ENCODE measurements around the gene EOLA1. TPM values are rescaled to one million over a fixed set of nuclear protein-coding genes. Genes with fewer than 3 reads are reported as not detected.
"Not testable (repeated sequence)": the region's sequence is repeated elsewhere in the genome, so short reads cannot be mapped to it uniquely, and the experiment has no call there.

The EOLA1 gene
- total RNA-seq, 1 experiment from 2014 or later: 24.3 TPM

DNA sequence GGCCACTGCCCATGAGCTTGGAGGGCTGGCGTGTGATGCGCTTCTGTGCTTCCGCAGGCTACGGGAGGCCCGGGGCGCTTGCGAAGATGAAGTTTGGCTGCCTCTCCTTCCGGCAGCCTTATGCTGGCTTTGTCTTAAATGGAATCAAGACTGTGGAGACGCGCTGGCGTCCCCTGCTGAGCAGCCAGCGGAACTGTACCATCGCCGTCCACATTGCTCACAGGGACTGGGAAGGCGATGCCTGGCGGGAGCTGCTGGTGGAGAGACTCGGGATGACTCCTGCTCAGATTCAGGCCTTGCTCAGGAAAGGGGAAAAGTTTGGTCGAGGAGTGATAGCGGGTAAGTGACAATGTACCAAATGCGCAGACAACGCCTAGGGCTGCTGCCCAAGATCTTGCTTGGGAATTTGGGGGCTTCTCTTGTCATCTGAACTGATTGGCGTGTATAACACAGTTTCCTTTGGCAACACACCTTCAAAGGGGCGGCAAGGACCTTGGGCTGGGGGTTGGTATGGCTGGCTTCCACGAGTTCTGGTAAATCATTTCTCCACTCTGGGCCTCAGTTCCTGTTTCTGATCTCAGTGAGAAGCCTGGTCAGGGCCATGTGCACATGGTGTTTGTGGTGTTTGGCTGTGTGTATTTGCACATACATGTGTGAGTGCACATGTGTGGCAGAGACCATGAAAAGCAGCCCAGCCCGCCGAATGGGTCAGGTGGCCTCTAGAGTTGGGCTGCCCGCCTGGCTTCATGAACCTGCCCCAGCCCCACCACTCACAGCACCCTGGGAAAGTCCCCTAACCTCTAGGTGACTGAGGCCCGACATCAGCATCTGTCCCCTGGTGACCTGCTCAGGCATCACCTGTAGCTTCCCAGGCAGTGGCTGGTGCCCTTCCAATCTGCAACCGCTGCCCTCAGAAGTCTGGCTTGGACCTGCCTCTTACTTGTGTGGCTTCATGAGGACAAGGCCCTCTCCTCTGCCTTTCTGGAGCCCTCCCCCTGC lies 5.0 kb downstream of the EOLA1 start:
- intact Hi-C loops (cut with micrococcal nuclease; ENCODE audit: unreplicated experiment): loop anchor here (10.0 kb wide), 2 partner anchors 1019 to 1149 kb away; partner anchors contain the start of genes MTM1 and MTMR1
- TF ChIP-seq, protein P1, sequence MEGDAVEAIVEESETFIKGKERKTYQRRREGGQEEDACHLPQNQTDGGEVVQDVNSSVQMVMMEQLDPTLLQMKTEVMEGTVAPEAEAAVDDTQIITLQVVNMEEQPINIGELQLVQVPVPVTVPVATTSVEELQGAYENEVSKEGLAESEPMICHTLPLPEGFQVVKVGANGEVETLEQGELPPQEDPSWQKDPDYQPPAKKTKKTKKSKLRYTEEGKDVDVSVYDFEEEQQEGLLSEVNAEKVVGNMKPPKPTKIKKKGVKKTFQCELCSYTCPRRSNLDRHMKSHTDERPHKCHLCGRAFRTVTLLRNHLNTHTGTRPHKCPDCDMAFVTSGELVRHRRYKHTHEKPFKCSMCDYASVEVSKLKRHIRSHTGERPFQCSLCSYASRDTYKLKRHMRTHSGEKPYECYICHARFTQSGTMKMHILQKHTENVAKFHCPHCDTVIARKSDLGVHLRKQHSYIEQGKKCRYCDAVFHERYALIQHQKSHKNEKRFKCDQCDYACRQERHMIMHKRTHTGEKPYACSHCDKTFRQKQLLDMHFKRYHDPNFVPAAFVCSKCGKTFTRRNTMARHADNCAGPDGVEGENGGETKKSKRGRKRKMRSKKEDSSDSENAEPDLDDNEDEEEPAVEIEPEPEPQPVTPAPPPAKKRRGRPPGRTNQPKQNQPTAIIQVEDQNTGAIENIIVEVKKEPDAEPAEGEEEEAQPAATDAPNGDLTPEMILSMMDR (conservative IDR thresholded peaks at IDR 0.05): peak; percentile 34; the same call in 1 of the 2 replicates
- DNase-seq; POLR2A ChIA-PET (ENCODE audit: unreplicated experiment); H3K9me2 ChIP-seq (ENCODE audit: insufficient read depth); H3K36me3 ChIP-seq (ENCODE audit: low read depth); H3K27me3 ChIP-seq (ENCODE audit: insufficient read depth, low read depth); H3K79me2 ChIP-seq (ENCODE audit: low read depth); H3K4me3 ChIP-seq; H3F3A ChIP-seq (ENCODE audit: insufficient read depth, low read depth); H3K4me1 ChIP-seq (replicated peaks; ENCODE audit: insufficient read depth); H4K20me1 ChIP-seq (ENCODE audit: insufficient read depth); H3K9me3 ChIP-seq (ENCODE audit: insufficient read depth, low read depth); H2AFZ ChIP-seq; H3K27ac ChIP-seq; H3K4me2 ChIP-seq; BruUV-seq (replicated peaks); CTCF ChIA-PET: not testable (repeated sequence)

- H3K79me2 ChIP-seq (ENCODE audit: low read depth); POLR2A ChIA-PET (ENCODE audit: unreplicated experiment); BruUV-seq (replicated peaks); H3K27me3 ChIP-seq (ENCODE audit: insufficient read depth, low read depth); H3K4me3 ChIP-seq; H3K27ac ChIP-seq; H3K9me2 ChIP-seq (ENCODE audit: insufficient read depth); H3K4me1 ChIP-seq (replicated peaks; ENCODE audit: insufficient read depth); CTCF ChIA-PET; H3K4me2 ChIP-seq; H4K20me1 ChIP-seq (ENCODE audit: insufficient read depth); H3F3A ChIP-seq (ENCODE audit: insufficient read depth, low read depth); DNase-seq; H2AFZ ChIP-seq; H3K36me3 ChIP-seq (ENCODE audit: low read depth); H3K9me3 ChIP-seq (ENCODE audit: insufficient read depth, low read depth): not testable (repeated sequence)
- intact Hi-C loops (cut with micrococcal nuclease; ENCODE audit: unreplicated experiment): loop anchor here (10.0 kb wide), 2 partner anchors 1018 to 1148 kb away; partner anchors contain the start of genes MTM1 and MTMR1
Measured at GRCh38 chrX:149546962-149547361, 6.2 kb downstream of the EOLA1 start.

DNA sequence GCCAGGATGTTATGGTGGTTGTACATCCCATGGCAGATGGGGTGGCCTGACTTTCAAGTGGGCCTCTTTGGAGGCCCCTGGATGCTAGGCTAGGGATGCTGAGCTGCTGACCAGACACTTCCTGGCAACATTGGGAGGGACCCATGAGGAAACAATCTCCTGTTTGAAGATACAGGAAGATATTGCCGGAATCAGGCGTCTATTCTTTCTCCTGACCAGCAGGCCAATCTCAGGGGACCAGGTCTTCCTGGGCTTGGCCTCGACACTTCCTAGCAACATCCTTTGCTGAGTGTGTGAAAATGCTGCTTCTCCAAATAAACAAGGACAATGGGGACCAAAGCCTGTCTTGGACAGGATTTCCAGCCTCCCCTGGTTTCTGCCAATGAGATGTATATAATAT lies 7.0 kb downstream of the EOLA1 start:
- H3K27me3 ChIP-seq (ENCODE audit: insufficient read depth, low read depth); H3K4me2 ChIP-seq; H2AFZ ChIP-seq; H3K9me3 ChIP-seq (ENCODE audit: insufficient read depth, low read depth); H3K9me2 ChIP-seq (ENCODE audit: insufficient read depth); H3K4me1 ChIP-seq (replicated peaks; ENCODE audit: insufficient read depth); CTCF ChIA-PET; DNase-seq; H3K36me3 ChIP-seq (ENCODE audit: low read depth); H4K20me1 ChIP-seq (ENCODE audit: insufficient read depth); H3K27ac ChIP-seq; H3F3A ChIP-seq (ENCODE audit: insufficient read depth, low read depth); H3K4me3 ChIP-seq; BruUV-seq (replicated peaks); POLR2A ChIA-PET (ENCODE audit: unreplicated experiment); H3K79me2 ChIP-seq (ENCODE audit: low read depth): not testable (repeated sequence)
- intact Hi-C loops (cut with micrococcal nuclease; ENCODE audit: unreplicated experiment): loop anchor here (10.0 kb wide), 2 partner anchors 1017 to 1147 kb away; partner anchors contain the start of genes MTM1 and MTMR1

DNA sequence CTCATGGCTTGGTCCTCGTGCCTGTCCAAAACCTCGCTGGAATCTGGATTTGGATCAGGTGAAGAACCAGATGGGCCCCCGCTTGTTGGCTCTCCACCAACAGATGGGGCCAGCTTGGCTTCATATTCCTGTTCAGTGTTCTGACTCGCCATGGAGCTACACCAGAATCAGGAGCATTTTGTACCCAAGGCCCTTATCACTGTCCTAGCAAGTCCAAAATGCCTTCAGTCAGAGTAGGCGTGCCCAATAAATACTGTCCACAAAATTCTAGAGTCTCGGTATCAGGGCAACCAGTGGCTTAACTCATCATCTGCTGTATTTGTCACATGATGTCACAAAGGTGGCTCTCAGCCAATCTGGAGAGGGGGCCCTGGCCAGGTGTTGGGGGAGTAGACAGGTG lies 8.9 kb downstream of the EOLA1 start, which contains the start of gene HSFX3:
Gene HSFX3, minus strand, starts transcription at position 224 of the 400 bp plus-strand sequence. Its CDS starts 72 bp downstream, at position 152.
- not testable (repeated sequence) for BruUV-seq (replicated peaks)

GRCh38 chrX:149550454-149550853 lies 9.6 kb downstream of the EOLA1 start:
- H3K4me3 ChIP-seq; POLR2A ChIA-PET (ENCODE audit: unreplicated experiment); H3K27me3 ChIP-seq (ENCODE audit: insufficient read depth, low read depth); DNase-seq; H2AFZ ChIP-seq; H3K27ac ChIP-seq; CTCF ChIA-PET; H3K36me3 ChIP-seq (ENCODE audit: low read depth); BruUV-seq (replicated peaks); H3K4me2 ChIP-seq; H3K9me3 ChIP-seq (ENCODE audit: insufficient read depth, low read depth); H3F3A ChIP-seq (ENCODE audit: insufficient read depth, low read depth); H3K9me2 ChIP-seq (ENCODE audit: insufficient read depth); H4K20me1 ChIP-seq (ENCODE audit: insufficient read depth); H3K79me2 ChIP-seq (ENCODE audit: low read depth); H3K4me1 ChIP-seq (replicated peaks; ENCODE audit: insufficient read depth); intact Hi-C loops (cut with micrococcal nuclease; ENCODE audit: unreplicated experiment): not testable (repeated sequence)

More for the DNA sequence above, 8.9 kb downstream of the EOLA1 start, which contains the start of gene HSFX3:
- DNase-seq; H3K9me2 ChIP-seq (ENCODE audit: insufficient read depth); H3K79me2 ChIP-seq (ENCODE audit: low read depth); H3K9me3 ChIP-seq (ENCODE audit: insufficient read depth, low read depth); H3K36me3 ChIP-seq (ENCODE audit: low read depth); H3K4me2 ChIP-seq; H3K27me3 ChIP-seq (ENCODE audit: insufficient read depth, low read depth); H3K4me3 ChIP-seq; H3K27ac ChIP-seq; H3F3A ChIP-seq (ENCODE audit: insufficient read depth, low read depth); POLR2A ChIA-PET (ENCODE audit: unreplicated experiment); H4K20me1 ChIP-seq (ENCODE audit: insufficient read depth); H3K4me1 ChIP-seq (replicated peaks; ENCODE audit: insufficient read depth); CTCF ChIA-PET; H2AFZ ChIP-seq: not testable (repeated sequence)
- intact Hi-C loops (cut with micrococcal nuclease; ENCODE audit: unreplicated experiment): loop anchor here (10.0 kb wide), 2 partner anchors 1015 to 1145 kb away; partner anchors contain the start of genes MTM1 and MTMR1

- CTCF ChIA-PET; H3K27me3 ChIP-seq (ENCODE audit: insufficient read depth, low read depth); H3K4me2 ChIP-seq; POLR2A ChIA-PET (ENCODE audit: unreplicated experiment); H3K79me2 ChIP-seq (ENCODE audit: low read depth); H3K9me3 ChIP-seq (ENCODE audit: insufficient read depth, low read depth); H3K4me1 ChIP-seq (replicated peaks; ENCODE audit: insufficient read depth); H2AFZ ChIP-seq; H3K27ac ChIP-seq; H4K20me1 ChIP-seq (ENCODE audit: insufficient read depth); H3F3A ChIP-seq (ENCODE audit: insufficient read depth, low read depth); H3K9me2 ChIP-seq (ENCODE audit: insufficient read depth); H3K36me3 ChIP-seq (ENCODE audit: low read depth); H3K4me3 ChIP-seq; DNase-seq; BruUV-seq (replicated peaks); intact Hi-C loops (cut with micrococcal nuclease; ENCODE audit: unreplicated experiment): not testable (repeated sequence)
Measured at GRCh38 chrX:149551245-149551938, 10.6 kb downstream of the EOLA1 start.
